HepG2 (cell line): ENCODE measurements around the gene HELZ2. TPM values are rescaled to one million over a fixed set of nuclear protein-coding genes. Genes with fewer than 3 reads are reported as not detected.

ENCODE experiments used
- AKNA ChIP-seq: sonication (generic); formaldehyde crosslinking; IDR thresholded peaks from 2 replicates; pipeline ENCODE4 v1.4.0; 2020; ENCODE audit warnings: missing genetic modification reagents, borderline replicate concordance
- FOXM1 ChIP-seq: sonication (generic); formaldehyde crosslinking; IDR thresholded peaks from 2 replicates; pipeline ENCODE4 v1.5.0; 2020; ENCODE audit warnings: missing genetic modification reagents
- GFI1 ChIP-seq: sonication (generic); formaldehyde crosslinking; IDR thresholded peaks from 2 replicates; pipeline ENCODE4 v1.5.0; 2020; ENCODE audit warnings: missing genetic modification reagents, mild to moderate bottlenecking, borderline replicate concordance
- SKIL ChIP-seq: sonication (generic); formaldehyde crosslinking; IDR thresholded peaks from 2 replicates; pipeline ENCODE4 v1.8.0; 2022; ENCODE audit warnings: missing genetic modification reagents, mild to moderate bottlenecking, moderate library complexity, borderline replicate concordance
- TAF15 ChIP-seq: fragments of 200-400 bp; formaldehyde crosslinking; IDR thresholded peaks from one replicate; pipeline ENCODE4 v1.6.1; 2018; ENCODE audit warnings: mild to moderate bottlenecking, low read depth, low read length; ENCODE audit not compliant: poor library complexity, severe bottlenecking
- ZFP62 ChIP-seq: sonication (generic); formaldehyde crosslinking; IDR thresholded peaks from 2 replicates; pipeline ENCODE4 v1.4.0; 2020; ENCODE audit warnings: missing genetic modification reagents
- ZNF451 ChIP-seq: sonication (generic); formaldehyde crosslinking; IDR thresholded peaks from 2 replicates; pipeline ENCODE4 v1.5.0; 2020; ENCODE audit warnings: mild to moderate bottlenecking, missing genetic modification reagents
- ZNF549 ChIP-seq: sonication (generic); formaldehyde crosslinking; IDR thresholded peaks from 2 replicates; pipeline ENCODE4 v1.5.0; 2020; ENCODE audit warnings: missing genetic modification reagents
- ZNF598 ChIP-seq: sonication (generic); formaldehyde crosslinking; IDR thresholded peaks from 2 replicates; pipeline ENCODE4 v1.5.1; 2020; ENCODE audit warnings: mild to moderate bottlenecking, missing genetic modification reagents, borderline replicate concordance
- polyA plus RNA-seq, 8 experiments: library from polyadenylated mRNA; depleted of rRNA in 3 of 8; stranded (reverse) in 7 of 8; unstranded in 1 of 8; fragments of >200 nt; fragmentation: Illumina TruSeq in 4 of 8; extraction: Trizol in 4 of 8; gene quantifications; 2 replicates each; pipeline versions ENCODE4 v1.2.1 to v1.2.3, GENCODE V29; 2011 to 2016; ENCODE audit warnings: low read depth in 4 of 8, missing spikeins in 1 of 8, mixed read lengths in 1 of 8; ENCODE audit not compliant: insufficient read depth in 1 of 8
- total RNA-seq, 5 experiments: library from RNA; depleted of rRNA; stranded (reverse); fragments of >200 nt; fragmentation: Illumina TruSeq; extraction: Trizol; gene quantifications; 2 replicates each; pipeline ENCODE4 v1.2.3, GENCODE V29; 2016; ENCODE audit warnings: low read depth in 1 of 5
- TF ChIP-seq, protein P1 (sequence below), 2 experiments: sonication (generic) in 1 of 2; formaldehyde crosslinking in 1 of 2; IDR thresholded peaks; 2 replicates each; pipeline versions ENCODE4 v1.6.1 to v1.9.0; 2014 to 2022; ENCODE audit warnings: antibody characterized with exemption in 1 of 2, borderline replicate concordance in 1 of 2, inconsistent platforms in 1 of 2, low read depth in 1 of 2, missing genetic modification reagents in 1 of 2
- TF ChIP-seq, protein P2 (sequence below): IDR thresholded peaks from 2 replicates; pipeline ENCODE4 v1.6.1; 2016

HELZ2 gene
- total and polyA plus RNA-seq, 2 of the 13 experiments (the other 11 are each of a cell fraction or from before 2014, with no cell fraction given) = 9.6 to 10.1 TPM

DNA sequence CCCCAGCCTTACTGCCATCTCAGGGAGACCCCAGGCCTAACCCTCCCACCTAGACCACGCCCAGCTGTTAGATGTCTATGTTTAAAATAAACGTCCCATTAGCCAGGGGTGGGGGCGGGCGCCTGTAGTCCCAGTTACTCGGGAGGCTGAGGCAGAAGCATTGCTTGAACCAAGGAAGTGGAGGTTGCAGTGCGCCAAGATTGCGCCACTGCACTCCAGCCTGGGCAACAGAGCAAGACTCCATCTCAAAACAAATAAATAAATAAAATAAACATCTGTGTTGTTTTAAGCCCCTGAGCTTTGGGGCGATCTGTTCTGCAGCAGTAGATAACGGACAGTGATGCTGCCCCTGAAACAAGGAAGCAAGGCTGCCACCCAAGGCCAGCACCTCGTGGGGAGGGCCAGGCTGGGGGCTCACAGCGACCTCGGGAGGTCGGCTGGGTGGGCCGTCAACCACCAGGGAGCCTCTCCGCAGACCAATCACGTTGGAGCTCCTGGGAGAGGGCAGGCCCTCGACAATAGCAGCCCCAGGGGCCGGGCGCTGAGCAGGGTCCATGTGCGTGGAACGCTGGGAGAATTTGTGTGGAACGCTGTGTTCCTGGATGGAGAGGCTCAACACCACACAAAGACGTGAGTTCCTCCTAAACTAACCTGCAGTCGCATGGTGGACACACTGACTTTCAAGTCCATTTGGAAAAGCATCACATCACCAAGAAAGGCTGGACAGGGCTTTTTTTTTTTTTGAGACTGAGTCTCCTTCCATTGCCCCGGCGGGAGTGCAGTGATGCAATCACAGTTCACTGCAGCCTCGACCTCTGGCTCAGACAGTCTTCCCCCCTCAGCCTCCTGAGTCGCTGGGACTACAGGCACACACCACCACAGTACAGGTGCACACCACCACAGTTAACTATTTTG lies 1.0 kb upstream of the HELZ2 start (continued):
- TF ChIP-seq AKNA (CRISPR knock-in tag) = no peak
- no peak for TF ChIP-seq FOXM1
- TF ChIP-seq TAF15 = no peak
- TF ChIP-seq ZNF598 (CRISPR knock-in tag) = no peak
- TF ChIP-seq, protein P1, sequence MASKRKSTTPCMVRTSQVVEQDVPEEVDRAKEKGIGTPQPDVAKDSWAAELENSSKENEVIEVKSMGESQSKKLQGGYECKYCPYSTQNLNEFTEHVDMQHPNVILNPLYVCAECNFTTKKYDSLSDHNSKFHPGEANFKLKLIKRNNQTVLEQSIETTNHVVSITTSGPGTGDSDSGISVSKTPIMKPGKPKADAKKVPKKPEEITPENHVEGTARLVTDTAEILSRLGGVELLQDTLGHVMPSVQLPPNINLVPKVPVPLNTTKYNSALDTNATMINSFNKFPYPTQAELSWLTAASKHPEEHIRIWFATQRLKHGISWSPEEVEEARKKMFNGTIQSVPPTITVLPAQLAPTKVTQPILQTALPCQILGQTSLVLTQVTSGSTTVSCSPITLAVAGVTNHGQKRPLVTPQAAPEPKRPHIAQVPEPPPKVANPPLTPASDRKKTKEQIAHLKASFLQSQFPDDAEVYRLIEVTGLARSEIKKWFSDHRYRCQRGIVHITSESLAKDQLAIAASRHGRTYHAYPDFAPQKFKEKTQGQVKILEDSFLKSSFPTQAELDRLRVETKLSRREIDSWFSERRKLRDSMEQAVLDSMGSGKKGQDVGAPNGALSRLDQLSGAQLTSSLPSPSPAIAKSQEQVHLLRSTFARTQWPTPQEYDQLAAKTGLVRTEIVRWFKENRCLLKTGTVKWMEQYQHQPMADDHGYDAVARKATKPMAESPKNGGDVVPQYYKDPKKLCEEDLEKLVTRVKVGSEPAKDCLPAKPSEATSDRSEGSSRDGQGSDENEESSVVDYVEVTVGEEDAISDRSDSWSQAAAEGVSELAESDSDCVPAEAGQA (IDR thresholded peaks at IDR 0.05; ENCODE audit: low read depth) = no peak; the same call in 1 of the 2 replicates
- TF ChIP-seq, protein P1 (CRISPR knock-in tag; IDR thresholded peaks at IDR 0.05; ENCODE audit: borderline replicate concordance) = no peak
- TF ChIP-seq ZFP62 = no peak
- TF ChIP-seq SKIL = peak; percentile 36
- no peak for TF ChIP-seq ZNF451 (CRISPR knock-in tag)
- no peak for TF ChIP-seq GFI1
- TF ChIP-seq, protein P2, sequence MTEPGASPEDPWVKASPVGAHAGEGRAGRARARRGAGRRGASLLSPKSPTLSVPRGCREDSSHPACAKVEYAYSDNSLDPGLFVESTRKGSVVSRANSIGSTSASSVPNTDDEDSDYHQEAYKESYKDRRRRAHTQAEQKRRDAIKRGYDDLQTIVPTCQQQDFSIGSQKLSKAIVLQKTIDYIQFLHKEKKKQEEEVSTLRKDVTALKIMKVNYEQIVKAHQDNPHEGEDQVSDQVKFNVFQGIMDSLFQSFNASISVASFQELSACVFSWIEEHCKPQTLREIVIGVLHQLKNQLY = no peak
- no peak for TF ChIP-seq ZNF549 (CRISPR knock-in tag)
